ENCODE data around the gene KDM4D. TPM values are rescaled to one million over a fixed set of nuclear protein-coding genes. Genes with fewer than 3 reads are reported as not detected.

The KDM4D gene
- total RNA-seq, 1 donor from 2014 or later = 4.8 TPM

GRCh38 chr11:94993400-94993943 lies 20.0 kb downstream of the KDM4D start:
- DNase-seq (ENCODE audit: low spot score) = no peak
- H3K27me3 Mint-ChIP-seq (ENCODE audit: insufficient read depth, low read depth) = peaks cover under 1% of the 10 kb centered on the region
- Histone ChIP-seq H3K4me3 (no peak overlapping the region), H3K4me1 (peaks cover 8% of the 10 kb centered on the region), H3K79me2 (ENCODE audit: low read depth) (no peaks in the 10 kb centered on the region), H3K9me3 (ENCODE audit: low read depth) (no peaks in the 10 kb centered on the region), H3K27ac (no peak overlapping the region), H3K9ac (no peak overlapping the region), H3K27me3 (peaks cover 20% of the 10 kb centered on the region), H3K36me3 (no peaks in the 10 kb centered on the region), H3F3A (ENCODE audit: low read depth) (no peaks in the 10 kb centered on the region), H2AFZ (replicated peaks) (no peak overlapping the region), H3K4me2 (no peak overlapping the region), H4K20me1 (ENCODE audit: low read depth) (no peaks in the 10 kb centered on the region)
- H3K4me3 Mint-ChIP-seq = no peak overlapping the region
- no peaks in the 10 kb centered on the region for H3K9me3 Mint-ChIP-seq
- peaks cover 5% of the 10 kb centered on the region for H3K36me3 Mint-ChIP-seq
- TF ChIP-seq, protein P1, sequence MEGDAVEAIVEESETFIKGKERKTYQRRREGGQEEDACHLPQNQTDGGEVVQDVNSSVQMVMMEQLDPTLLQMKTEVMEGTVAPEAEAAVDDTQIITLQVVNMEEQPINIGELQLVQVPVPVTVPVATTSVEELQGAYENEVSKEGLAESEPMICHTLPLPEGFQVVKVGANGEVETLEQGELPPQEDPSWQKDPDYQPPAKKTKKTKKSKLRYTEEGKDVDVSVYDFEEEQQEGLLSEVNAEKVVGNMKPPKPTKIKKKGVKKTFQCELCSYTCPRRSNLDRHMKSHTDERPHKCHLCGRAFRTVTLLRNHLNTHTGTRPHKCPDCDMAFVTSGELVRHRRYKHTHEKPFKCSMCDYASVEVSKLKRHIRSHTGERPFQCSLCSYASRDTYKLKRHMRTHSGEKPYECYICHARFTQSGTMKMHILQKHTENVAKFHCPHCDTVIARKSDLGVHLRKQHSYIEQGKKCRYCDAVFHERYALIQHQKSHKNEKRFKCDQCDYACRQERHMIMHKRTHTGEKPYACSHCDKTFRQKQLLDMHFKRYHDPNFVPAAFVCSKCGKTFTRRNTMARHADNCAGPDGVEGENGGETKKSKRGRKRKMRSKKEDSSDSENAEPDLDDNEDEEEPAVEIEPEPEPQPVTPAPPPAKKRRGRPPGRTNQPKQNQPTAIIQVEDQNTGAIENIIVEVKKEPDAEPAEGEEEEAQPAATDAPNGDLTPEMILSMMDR (IDR thresholded peaks at IDR 0.05) = no peak
- TF ChIP-seq EZH2phosphoT487 (IDR thresholded peaks at IDR 0.05) = no peak
- no peak overlapping the region for H3K27ac Mint-ChIP-seq
- no peaks in the 10 kb centered on the region for H3K4me1 Mint-ChIP-seq

GRCh38 chr11:94997437-94997836 lies 23.9 kb downstream of the KDM4D start:
- no peaks in the 10 kb centered on the region for H3K9me3 ChIP-seq (ENCODE audit: low read depth)
- DNase-seq (ENCODE audit: low spot score) = no peak
- H3K27ac Mint-ChIP-seq = no peak overlapping the region
- no peak overlapping the region for H3K27ac ChIP-seq
- H3F3A ChIP-seq (ENCODE audit: low read depth) = no peaks in the 10 kb centered on the region
- H3K27me3 Mint-ChIP-seq (ENCODE audit: insufficient read depth, low read depth) = peaks cover 2% of the 10 kb centered on the region
- H4K20me1 ChIP-seq (ENCODE audit: low read depth) = no peaks in the 10 kb centered on the region
- H3K4me2 ChIP-seq = no peak overlapping the region
- no peak overlapping the region for H2AFZ ChIP-seq (replicated peaks)
- H3K9me3 Mint-ChIP-seq = no peaks in the 10 kb centered on the region
- H3K4me3 Mint-ChIP-seq = no peak overlapping the region
- H3K9ac ChIP-seq = no peak overlapping the region
- H3K36me3 ChIP-seq = no peaks in the 10 kb centered on the region
- peaks cover 9% of the 10 kb centered on the region for H3K27me3 ChIP-seq
- H3K4me1 Mint-ChIP-seq = no peaks in the 10 kb centered on the region
- peaks cover 11% of the 10 kb centered on the region for H3K36me3 Mint-ChIP-seq
- no peak for TF ChIP-seq EZH2phosphoT487 (IDR thresholded peaks at IDR 0.05)
- TF ChIP-seq, protein P1 (IDR thresholded peaks at IDR 0.05) = no peak
- no peak for TF ChIP-seq EZH2 (IDR thresholded peaks at IDR 0.05)
- H3K4me3 ChIP-seq = no peak overlapping the region
- no peaks in the 10 kb centered on the region for H3K79me2 ChIP-seq (ENCODE audit: low read depth)
- peaks cover 7% of the 10 kb centered on the region for H3K4me1 ChIP-seq

GRCh38 chr11:94998285-94998684 lies 24.8 kb downstream of the KDM4D start:
- no peak overlapping the region for H2AFZ ChIP-seq (replicated peaks)
- peaks cover 2% of the 10 kb centered on the region for H3K27me3 Mint-ChIP-seq (ENCODE audit: insufficient read depth, low read depth)

More at GRCh38 chr11:94998285-94998684, 24.8 kb downstream of the KDM4D start:
- no peaks in the 10 kb centered on the region for H3K4me1 ChIP-seq
- H3K4me1 Mint-ChIP-seq = no peaks in the 10 kb centered on the region
- H3F3A ChIP-seq (ENCODE audit: low read depth) = no peaks in the 10 kb centered on the region
- peaks cover 11% of the 10 kb centered on the region for H3K36me3 Mint-ChIP-seq
- no peak overlapping the region for H3K27ac ChIP-seq
- H3K79me2 ChIP-seq (ENCODE audit: low read depth) = no peaks in the 10 kb centered on the region
- DNase-seq (ENCODE audit: low spot score) = no peak
- H3K9me3 Mint-ChIP-seq = no peaks in the 10 kb centered on the region
- no peaks in the 10 kb centered on the region for H3K36me3 ChIP-seq
- H3K4me2 ChIP-seq = no peak overlapping the region
- H3K4me3 ChIP-seq = no peak overlapping the region
- no peaks in the 10 kb centered on the region for H3K9me3 ChIP-seq (ENCODE audit: low read depth)
- H3K27me3 ChIP-seq = peaks cover 9% of the 10 kb centered on the region
- TF ChIP-seq, protein P1 (IDR thresholded peaks at IDR 0.05) = no peak
- TF ChIP-seq EZH2phosphoT487 (IDR thresholded peaks at IDR 0.05) (no peak), EZH2 (IDR thresholded peaks at IDR 0.05) (no peak)
- H3K9ac ChIP-seq = no peak overlapping the region
- H3K4me3 Mint-ChIP-seq = no peak overlapping the region
- no peak overlapping the region for H3K27ac Mint-ChIP-seq
- no peaks in the 10 kb centered on the region for H4K20me1 ChIP-seq (ENCODE audit: low read depth)
